Body of pancreas (tissue), 4 donors: Measurements from ENCODE around the gene TMTC2.

Source experiments
- POLR2A ChIP-seq, 3 donors: fragments of 450-650 bp; IDR thresholded peaks; one replicate each; pipeline ENCODE4 v1.6.1; 2016; ENCODE audit warnings: antibody characterized with exemption in 3 of 3, mild to moderate bottlenecking in 2 of 3
- TF ChIP-seq, protein P1 (sequence below), 7 experiments: fragments of 450-650 bp in 4 of 7; fragments of 200-600 bp in 3 of 7; sonication (generic) in 3 of 7; IDR thresholded peaks; one replicate each; pipeline ENCODE4 v1.5.1; 2016 to 2019; ENCODE audit warnings: antibody characterized with exemption in 7 of 7

DNA sequence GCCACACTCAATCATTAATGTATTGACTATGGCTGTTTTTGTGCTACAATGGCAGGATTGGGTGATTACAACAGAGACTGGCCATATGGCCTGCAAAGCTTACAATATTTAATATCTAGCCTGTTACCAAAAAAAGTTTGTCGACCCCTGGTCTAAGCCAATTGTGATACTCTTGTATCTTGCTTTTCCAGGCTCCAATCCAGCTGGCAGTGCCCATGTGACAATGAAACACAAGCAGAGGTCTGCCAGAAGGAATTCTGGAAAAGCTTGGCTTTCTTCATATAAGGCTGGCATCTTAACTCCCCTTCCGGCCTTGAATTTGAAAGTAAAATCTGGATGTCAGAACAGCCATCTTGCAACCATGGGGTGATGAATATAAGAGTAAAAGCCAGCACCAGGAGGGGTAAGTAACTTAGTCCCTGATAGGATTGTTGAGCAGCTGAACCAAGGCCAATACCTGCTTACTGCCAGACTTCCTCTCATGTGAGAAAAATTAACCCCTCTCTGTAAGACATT is 458.7 kb downstream of the TMTC2 start:
- TF ChIP-seq, protein P1, sequence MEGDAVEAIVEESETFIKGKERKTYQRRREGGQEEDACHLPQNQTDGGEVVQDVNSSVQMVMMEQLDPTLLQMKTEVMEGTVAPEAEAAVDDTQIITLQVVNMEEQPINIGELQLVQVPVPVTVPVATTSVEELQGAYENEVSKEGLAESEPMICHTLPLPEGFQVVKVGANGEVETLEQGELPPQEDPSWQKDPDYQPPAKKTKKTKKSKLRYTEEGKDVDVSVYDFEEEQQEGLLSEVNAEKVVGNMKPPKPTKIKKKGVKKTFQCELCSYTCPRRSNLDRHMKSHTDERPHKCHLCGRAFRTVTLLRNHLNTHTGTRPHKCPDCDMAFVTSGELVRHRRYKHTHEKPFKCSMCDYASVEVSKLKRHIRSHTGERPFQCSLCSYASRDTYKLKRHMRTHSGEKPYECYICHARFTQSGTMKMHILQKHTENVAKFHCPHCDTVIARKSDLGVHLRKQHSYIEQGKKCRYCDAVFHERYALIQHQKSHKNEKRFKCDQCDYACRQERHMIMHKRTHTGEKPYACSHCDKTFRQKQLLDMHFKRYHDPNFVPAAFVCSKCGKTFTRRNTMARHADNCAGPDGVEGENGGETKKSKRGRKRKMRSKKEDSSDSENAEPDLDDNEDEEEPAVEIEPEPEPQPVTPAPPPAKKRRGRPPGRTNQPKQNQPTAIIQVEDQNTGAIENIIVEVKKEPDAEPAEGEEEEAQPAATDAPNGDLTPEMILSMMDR (IDR thresholded peaks at IDR 0.05): no peak
- no peak for TF ChIP-seq POLR2A (IDR thresholded peaks at IDR 0.05)
